ENCODE data around the gene DAB1.

DNA sequence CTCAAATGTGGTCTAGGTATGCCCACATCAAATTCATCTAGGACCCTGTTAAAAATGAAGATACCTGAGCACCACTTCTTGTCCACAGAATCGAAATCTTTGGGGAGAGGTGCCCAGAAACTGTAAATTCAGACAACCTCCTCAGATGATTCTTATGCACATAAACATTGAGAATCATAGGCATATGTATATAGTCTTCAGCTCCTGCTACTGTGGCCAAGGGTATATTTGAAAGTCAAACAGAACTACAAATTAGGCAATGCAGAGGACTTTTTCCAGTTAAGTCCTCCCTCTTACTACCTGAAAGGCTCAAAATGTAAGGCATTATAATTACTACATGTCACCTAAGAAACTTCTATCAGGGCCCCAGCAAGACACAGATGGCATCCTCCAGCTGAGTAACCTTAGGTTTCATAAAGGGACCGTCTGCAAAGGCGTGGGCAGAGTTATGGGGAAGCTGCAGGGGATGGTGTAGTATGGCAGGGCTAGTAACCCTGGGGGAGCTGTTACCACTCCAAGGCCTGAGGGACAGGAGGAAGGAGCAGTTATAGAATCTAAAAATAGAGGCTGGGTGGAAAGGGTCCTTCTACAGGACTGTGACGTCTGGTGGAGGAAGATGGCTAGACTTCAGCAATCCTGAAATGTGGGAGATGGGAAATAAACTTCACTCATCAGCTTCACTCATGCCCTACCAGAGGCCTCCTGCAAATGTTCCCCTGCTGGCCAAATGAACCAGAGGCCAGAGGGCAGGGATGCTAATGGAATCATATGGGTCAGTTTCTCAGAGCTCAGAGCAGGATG, 46.3 kb downstream of the DAB1 start:
- TF ChIP-seq, protein P1, sequence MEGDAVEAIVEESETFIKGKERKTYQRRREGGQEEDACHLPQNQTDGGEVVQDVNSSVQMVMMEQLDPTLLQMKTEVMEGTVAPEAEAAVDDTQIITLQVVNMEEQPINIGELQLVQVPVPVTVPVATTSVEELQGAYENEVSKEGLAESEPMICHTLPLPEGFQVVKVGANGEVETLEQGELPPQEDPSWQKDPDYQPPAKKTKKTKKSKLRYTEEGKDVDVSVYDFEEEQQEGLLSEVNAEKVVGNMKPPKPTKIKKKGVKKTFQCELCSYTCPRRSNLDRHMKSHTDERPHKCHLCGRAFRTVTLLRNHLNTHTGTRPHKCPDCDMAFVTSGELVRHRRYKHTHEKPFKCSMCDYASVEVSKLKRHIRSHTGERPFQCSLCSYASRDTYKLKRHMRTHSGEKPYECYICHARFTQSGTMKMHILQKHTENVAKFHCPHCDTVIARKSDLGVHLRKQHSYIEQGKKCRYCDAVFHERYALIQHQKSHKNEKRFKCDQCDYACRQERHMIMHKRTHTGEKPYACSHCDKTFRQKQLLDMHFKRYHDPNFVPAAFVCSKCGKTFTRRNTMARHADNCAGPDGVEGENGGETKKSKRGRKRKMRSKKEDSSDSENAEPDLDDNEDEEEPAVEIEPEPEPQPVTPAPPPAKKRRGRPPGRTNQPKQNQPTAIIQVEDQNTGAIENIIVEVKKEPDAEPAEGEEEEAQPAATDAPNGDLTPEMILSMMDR (IDR thresholded peaks at IDR 0.05; ENCODE audit: insufficient read depth, low read depth, low read length), result no peak
- no peak for TF ChIP-seq EZH2 (IDR thresholded peaks at IDR 0.05; ENCODE audit: insufficient read depth, low read length)

Measured in astrocyte (in vitro differentiated cells and primary cell).